B cell (primary cell): Measurements from ENCODE around the gene SEMA4D.

ENCODE experiments used
- EZH2 ChIP-seq: IDR thresholded peaks from 2 replicates; pipeline ENCODE4 v1.6.1; 2012; ENCODE audit warnings: borderline replicate concordance, low read depth, mild to moderate bottlenecking, moderate library complexity, low read length; ENCODE audit not compliant: insufficient read depth, poor library complexity, severe bottlenecking
- TF ChIP-seq, protein P1 (sequence below): fragments of 200-600 bp; IDR thresholded peaks from one replicate; pipeline ENCODE4 v1.8.0; 2022; ENCODE audit warnings: antibody characterized with exemption, mild to moderate bottlenecking

DNA sequence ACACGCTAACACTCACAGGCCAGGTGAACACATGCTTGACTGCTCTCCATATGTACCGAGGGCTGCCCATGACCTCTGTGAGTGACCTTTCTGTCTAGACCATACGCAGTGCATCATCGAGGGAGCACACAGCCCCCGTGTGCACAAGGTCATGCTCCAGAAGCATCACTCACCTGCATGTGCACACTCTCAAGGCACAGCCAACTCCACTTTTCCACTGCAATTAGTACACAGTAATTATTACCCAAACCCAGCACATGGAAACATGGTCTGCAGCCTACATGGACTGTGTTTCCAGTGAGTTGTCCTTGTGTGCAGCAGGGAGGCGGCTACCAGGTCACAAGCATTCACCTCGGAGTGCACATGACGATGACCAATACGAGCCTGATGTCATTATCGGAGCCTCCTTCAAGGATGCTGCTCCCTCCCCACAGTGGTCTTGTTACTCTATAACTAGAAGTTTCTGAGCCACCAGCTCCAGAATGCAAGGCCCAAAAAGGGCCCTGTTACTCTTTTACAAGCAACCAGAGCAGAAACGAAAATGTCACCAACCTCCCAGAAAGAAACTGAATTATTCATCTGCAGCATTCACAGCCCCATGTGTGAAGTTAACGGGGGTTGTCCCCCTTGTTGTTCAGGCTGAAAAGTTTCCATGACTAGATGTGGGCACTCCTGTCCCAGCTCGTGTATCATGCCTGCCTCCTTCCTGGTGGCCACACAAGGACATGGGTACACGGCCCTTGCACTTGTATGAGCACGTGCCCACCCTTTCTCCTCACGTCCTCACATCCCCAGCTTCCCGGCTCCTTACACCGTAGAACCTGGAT lies 31.2 kb downstream of the SEMA4D start:
- TF ChIP-seq, protein P1, sequence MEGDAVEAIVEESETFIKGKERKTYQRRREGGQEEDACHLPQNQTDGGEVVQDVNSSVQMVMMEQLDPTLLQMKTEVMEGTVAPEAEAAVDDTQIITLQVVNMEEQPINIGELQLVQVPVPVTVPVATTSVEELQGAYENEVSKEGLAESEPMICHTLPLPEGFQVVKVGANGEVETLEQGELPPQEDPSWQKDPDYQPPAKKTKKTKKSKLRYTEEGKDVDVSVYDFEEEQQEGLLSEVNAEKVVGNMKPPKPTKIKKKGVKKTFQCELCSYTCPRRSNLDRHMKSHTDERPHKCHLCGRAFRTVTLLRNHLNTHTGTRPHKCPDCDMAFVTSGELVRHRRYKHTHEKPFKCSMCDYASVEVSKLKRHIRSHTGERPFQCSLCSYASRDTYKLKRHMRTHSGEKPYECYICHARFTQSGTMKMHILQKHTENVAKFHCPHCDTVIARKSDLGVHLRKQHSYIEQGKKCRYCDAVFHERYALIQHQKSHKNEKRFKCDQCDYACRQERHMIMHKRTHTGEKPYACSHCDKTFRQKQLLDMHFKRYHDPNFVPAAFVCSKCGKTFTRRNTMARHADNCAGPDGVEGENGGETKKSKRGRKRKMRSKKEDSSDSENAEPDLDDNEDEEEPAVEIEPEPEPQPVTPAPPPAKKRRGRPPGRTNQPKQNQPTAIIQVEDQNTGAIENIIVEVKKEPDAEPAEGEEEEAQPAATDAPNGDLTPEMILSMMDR, result no peak
- TF ChIP-seq EZH2, result no peak
